ENCODE results near the gene HECA. TPM values are rescaled to one million over a fixed set of nuclear protein-coding genes. Genes with fewer than 3 reads are reported as not detected.

The HECA gene
- total RNA-seq, 1 experiment from 2014 or later: 9.4 TPM

DNA sequence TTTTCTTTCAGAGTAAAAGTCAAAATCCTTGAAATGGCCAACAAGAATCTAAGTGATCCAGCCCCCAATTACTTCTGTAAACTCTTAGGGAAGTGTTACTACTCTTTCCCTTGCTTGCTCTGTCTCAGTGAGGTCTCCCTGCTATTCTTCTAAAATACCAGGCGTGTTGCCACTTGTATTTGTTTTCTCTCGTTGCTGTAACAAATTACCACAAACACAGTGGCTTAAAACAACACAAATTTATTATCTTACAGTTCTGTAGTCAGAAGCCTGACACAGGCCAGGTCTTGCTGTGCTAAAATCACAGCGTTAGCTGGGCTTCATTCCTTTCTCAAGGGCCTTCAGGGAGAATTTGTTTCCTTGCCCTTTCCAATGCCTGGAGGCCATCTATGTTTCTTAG lies 59.9 kb downstream of the HECA start (continued):
- TF ChIP-seq, protein P1, sequence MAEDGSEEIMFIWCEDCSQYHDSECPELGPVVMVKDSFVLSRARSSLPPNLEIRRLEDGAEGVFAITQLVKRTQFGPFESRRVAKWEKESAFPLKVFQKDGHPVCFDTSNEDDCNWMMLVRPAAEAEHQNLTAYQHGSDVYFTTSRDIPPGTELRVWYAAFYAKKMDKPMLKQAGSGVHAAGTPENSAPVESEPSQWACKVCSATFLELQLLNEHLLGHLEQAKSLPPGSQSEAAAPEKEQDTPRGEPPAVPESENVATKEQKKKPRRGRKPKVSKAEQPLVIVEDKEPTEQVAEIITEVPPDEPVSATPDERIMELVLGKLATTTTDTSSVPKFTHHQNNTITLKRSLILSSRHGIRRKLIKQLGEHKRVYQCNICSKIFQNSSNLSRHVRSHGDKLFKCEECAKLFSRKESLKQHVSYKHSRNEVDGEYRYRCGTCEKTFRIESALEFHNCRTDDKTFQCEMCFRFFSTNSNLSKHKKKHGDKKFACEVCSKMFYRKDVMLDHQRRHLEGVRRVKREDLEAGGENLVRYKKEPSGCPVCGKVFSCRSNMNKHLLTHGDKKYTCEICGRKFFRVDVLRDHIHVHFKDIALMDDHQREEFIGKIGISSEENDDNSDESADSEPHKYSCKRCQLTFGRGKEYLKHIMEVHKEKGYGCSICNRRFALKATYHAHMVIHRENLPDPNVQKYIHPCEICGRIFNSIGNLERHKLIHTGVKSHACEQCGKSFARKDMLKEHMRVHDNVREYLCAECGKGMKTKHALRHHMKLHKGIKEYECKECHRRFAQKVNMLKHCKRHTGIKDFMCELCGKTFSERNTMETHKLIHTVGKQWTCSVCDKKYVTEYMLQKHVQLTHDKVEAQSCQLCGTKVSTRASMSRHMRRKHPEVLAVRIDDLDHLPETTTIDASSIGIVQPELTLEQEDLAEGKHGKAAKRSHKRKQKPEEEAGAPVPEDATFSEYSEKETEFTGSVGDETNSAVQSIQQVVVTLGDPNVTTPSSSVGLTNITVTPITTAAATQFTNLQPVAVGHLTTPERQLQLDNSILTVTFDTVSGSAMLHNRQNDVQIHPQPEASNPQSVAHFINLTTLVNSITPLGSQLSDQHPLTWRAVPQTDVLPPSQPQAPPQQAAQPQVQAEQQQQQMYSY (CRISPR knock-in tag; IDR thresholded peaks at IDR 0.05): no peak
- TF ChIP-seq IRF2 (CRISPR knock-in tag; IDR thresholded peaks at IDR 0.05; ENCODE audit: borderline replicate concordance, low read depth) (no peak), KAT7 (CRISPR knock-in tag; IDR thresholded peaks at IDR 0.05; ENCODE audit: borderline replicate concordance) (no peak)

DNA sequence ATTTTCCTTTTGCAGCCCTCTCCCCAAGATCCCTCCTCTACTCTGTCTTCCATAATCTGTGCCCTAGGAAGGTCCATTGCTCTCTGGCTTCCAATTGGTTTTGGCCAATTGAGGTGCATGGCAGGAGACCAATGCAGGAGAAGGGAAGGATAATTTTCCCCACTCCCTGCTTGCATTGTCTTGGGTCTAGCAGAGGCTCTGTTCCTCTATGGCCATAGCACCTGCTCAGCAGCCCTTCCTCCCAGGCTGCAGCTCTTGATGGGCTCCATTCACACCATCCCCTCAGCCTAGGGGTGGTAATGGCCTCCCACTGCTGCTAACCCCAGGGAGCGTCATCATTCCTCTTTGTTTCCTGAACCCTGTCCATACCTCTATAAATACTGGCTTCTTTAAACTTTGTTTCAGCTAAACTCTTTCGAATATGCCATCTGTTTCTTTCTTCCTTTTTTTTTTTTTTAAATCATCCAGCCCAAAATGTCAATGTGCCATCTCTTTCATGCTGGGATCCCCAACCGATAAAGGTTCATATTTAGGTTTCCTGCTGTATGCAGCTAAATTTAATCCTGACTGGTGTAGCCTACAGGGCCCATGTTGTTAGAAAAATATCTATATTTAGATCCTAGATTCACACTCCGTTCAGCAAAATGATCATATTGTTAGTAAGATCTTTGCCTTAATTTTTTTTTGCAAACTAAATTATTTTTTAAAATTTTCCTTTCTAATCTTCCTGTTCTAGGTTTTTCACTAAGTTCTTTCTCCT lies 63.8 kb downstream of the HECA start:
- Mint-ChIP-seq H3K9me3 (peaks cover 28% of the 10 kb centered on the region), H3K27ac (no peak overlapping the region), H3K27me3 (ENCODE audit: low read depth) (no peaks in the 10 kb centered on the region), H3K4me1 (peaks cover 7% of the 10 kb centered on the region), H3K4me3 (no peak overlapping the region), H3K36me3 (no peaks in the 10 kb centered on the region)
- DNase-seq (ENCODE audit: low spot score): no peak
- peak; percentile 71 for ATAC-seq
- POLR2A ChIA-PET: no interaction called here
- CTCF ChIA-PET: no interaction called here
- TF ChIP-seq SMAD3 (CRISPR knock-in tag; IDR thresholded peaks at IDR 0.05; ENCODE audit: borderline replicate concordance) (no peak), ZNF423 (CRISPR knock-in tag; IDR thresholded peaks at IDR 0.05) (peak; percentile 90)

DNA sequence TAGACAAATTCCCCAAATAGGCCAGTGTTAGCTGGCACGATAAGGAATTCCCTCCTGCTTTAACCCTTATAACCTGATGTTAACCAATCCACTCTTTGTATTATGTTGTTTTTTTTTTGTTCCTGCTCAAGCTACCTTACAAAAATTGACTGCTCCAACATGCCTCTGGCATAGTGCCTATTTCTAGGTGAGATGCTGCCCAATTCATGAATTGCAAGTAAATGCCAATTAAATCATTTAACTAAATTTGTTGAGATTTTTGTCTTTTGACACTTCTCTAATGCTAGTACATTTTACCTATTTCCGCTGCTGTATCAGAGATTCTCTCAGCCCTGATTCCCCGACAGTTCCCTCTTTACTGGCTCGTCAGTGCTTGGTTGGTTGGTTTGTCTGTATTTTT lies 66.5 kb downstream of the HECA start:
- H3K27me3 Mint-ChIP-seq (ENCODE audit: low read depth): no peaks in the 10 kb centered on the region
- ATAC-seq: no peak

More for the DNA sequence above, 66.5 kb downstream of the HECA start:
- H3K9me3 Mint-ChIP-seq: peaks cover 31% of the 10 kb centered on the region
- ChIA-PET CTCF (interaction anchor here (2.0 kb wide), 1 partner anchor 49 kb away, joined by 5 read pairs; no protein-coding TSS in a partner anchor), POLR2A (no interaction called here)
- no peak overlapping the region for H3K4me3 Mint-ChIP-seq
- TF ChIP-seq, protein P2, sequence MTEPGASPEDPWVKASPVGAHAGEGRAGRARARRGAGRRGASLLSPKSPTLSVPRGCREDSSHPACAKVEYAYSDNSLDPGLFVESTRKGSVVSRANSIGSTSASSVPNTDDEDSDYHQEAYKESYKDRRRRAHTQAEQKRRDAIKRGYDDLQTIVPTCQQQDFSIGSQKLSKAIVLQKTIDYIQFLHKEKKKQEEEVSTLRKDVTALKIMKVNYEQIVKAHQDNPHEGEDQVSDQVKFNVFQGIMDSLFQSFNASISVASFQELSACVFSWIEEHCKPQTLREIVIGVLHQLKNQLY (CRISPR knock-in tag; IDR thresholded peaks at IDR 0.05): no peak
- TF ChIP-seq MYBL2 (CRISPR knock-in tag; IDR thresholded peaks at IDR 0.05) (no peak), NFATC4 (CRISPR knock-in tag; IDR thresholded peaks at IDR 0.05) (no peak), ZNF219 (CRISPR knock-in tag; IDR thresholded peaks at IDR 0.05; ENCODE audit: borderline replicate concordance) (no peak), TCF7 (CRISPR knock-in tag; IDR thresholded peaks at IDR 0.05; ENCODE audit: low read depth) (no peak), SP1 (CRISPR knock-in tag; conservative IDR thresholded peaks at IDR 0.05) (no peak), RELA (CRISPR knock-in tag; IDR thresholded peaks at IDR 0.05; ENCODE audit: borderline replicate concordance) (no peak)
- TF ChIP-seq, protein P3, sequence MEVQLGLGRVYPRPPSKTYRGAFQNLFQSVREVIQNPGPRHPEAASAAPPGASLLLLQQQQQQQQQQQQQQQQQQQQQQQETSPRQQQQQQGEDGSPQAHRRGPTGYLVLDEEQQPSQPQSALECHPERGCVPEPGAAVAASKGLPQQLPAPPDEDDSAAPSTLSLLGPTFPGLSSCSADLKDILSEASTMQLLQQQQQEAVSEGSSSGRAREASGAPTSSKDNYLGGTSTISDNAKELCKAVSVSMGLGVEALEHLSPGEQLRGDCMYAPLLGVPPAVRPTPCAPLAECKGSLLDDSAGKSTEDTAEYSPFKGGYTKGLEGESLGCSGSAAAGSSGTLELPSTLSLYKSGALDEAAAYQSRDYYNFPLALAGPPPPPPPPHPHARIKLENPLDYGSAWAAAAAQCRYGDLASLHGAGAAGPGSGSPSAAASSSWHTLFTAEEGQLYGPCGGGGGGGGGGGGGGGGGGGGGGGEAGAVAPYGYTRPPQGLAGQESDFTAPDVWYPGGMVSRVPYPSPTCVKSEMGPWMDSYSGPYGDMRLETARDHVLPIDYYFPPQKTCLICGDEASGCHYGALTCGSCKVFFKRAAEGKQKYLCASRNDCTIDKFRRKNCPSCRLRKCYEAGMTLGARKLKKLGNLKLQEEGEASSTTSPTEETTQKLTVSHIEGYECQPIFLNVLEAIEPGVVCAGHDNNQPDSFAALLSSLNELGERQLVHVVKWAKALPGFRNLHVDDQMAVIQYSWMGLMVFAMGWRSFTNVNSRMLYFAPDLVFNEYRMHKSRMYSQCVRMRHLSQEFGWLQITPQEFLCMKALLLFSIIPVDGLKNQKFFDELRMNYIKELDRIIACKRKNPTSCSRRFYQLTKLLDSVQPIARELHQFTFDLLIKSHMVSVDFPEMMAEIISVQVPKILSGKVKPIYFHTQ (CRISPR knock-in tag; IDR thresholded peaks at IDR 0.05): no peak
- TF ChIP-seq, protein P4, sequence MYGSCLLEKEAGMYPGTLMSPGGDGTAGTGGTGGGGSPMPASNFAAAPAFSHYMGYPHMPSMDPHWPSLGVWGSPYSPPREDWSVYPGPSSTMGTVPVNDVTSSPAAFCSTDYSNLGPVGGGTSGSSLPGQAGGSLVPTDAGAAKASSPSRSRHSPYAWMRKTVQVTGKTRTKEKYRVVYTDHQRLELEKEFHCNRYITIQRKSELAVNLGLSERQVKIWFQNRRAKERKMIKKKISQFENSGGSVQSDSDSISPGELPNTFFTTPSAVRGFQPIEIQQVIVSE (CRISPR knock-in tag; IDR thresholded peaks at IDR 0.05; ENCODE audit: borderline replicate concordance): no peak
- peaks cover 10% of the 10 kb centered on the region for H3K36me3 Mint-ChIP-seq
- peaks cover 7% of the 10 kb centered on the region for H3K4me1 Mint-ChIP-seq
- H3K27ac Mint-ChIP-seq: no peak overlapping the region
- DNase-seq (ENCODE audit: low spot score): no peak
